Activated CD8-positive, alpha-beta memory T cell treated with anti-CD3 and anti-CD28 coated beads for 24 hours (primary cell): ENCODE measurements around the gene INPP5E.

Experiments used
- DNase-seq: peaks from one replicate; pipeline ENCODE4 v3.0.0-alpha.2; 2020

The INPP5E gene, protein sequence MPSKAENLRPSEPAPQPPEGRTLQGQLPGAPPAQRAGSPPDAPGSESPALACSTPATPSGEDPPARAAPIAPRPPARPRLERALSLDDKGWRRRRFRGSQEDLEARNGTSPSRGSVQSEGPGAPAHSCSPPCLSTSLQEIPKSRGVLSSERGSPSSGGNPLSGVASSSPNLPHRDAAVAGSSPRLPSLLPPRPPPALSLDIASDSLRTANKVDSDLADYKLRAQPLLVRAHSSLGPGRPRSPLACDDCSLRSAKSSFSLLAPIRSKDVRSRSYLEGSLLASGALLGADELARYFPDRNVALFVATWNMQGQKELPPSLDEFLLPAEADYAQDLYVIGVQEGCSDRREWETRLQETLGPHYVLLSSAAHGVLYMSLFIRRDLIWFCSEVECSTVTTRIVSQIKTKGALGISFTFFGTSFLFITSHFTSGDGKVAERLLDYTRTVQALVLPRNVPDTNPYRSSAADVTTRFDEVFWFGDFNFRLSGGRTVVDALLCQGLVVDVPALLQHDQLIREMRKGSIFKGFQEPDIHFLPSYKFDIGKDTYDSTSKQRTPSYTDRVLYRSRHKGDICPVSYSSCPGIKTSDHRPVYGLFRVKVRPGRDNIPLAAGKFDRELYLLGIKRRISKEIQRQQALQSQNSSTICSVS

DNA sequence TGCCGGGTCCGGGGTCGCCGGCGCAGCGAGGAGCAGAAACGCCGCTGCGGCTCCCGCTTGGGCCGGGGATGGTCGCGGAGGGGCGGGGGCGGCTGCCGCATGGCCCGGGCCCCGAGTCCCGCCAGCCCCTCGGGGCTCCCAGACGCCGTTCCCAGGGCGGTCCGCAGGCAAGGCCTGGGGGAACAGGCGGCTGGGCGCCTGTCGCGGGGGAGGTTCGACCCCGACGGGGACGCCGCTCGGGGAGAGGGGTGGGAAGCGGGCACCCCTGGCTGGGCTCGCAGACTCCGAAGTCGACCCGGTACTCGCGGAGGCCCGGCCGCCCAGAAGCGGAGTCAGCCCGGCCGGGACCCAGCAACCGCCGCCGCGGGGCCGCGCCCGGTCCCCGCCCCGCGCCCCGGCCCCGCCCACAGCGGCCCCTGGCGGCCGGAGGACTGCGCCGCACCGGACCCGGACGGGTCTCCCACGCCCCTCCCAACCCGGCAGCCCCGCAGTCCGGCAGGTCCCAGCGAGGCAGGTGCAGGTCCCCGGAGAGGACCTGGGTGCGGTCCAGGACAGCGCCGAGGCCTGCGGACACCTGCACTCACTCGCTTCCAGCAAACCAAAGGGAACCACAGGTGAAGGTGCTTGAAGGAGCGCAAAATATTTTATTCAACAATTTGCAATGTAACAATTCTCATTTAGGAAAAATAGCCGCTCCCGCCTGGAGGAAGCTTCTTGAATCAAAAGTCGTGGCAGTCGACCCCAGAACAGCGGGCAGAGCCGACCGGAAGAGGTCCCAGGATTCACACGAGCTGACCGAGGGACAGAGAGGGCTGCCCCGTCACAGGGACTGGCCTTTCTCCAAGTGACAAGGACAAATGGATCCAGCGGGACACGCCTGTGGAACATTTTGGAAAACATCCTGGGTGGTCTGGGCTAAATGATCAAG lies at the start of gene INPP5E:
Gene INPP5E, minus strand, starts transcription at position 365 of the 928 bp plus-strand sequence. CDS start 426 bp downstream, outside the sequence.
- peak; percentile 97 for DNase-seq

DNA sequence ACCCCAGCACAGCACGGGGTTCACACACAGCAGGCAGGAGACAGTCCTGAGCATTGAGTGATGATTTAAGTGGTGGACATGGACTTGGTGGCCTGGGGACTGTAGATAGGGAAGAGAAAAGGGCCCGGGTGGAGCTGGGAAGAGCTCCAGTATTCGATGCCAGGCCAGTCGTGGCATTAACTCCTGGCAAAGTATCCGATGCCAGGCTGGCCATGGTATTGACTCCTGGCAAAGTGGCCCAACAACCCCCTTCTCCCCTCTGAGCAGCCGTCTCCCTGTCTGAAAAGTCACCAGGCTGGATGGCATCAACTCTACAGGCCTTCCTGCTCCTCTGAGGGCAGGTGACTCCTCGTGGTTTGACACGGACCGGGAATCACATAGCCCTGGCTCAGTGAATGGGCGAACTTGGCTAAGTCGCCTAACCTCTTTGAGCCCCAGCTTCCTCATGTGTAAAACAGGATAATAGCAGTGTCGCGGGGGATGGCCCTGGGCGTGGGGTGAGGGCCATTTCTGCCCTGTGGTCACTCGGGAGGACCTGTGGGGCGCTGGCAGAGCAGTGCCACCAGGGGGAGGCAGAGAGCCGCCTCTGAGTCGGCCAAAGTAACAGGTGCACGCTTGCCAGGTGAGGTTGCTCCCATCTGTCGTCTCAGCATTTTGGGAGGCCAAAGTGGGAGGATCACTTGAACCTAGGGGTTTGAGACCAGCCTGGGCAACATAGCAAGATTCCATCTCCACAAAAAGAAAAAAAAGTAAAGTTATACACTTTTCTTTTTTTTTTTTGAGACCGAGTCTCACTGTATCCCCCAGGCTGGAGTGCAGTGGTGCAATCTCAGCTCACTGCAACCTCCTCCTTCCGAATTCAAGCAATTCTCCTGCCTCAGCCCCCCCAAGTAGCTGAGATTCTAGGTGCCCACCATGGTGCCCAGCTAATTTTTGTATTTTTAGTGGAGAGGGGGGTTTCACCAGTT lies 48.9 kb upstream of the INPP5E start:
- DNase-seq = peak; percentile 91

DNA sequence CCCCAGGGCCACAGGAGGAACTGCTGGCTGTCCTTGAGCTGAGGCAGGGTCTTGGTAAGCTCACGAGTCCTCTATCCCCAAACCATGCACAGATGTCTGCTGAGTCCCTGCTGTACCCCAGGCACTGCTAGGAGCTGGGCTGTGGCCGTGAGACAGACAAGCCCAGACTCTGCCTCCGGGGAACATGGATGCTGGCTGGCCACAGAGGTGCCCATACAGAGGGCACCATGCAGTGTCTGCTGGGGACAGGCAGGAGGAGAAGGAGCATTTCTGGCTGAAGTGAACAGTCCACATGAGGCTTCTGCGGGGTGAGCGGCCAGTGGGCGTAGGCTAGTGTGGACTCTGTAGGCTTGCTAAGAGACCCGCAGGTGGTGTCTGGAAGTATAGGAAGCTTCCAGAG lies 48.0 kb upstream of the INPP5E start:
- no peak for DNase-seq

DNA sequence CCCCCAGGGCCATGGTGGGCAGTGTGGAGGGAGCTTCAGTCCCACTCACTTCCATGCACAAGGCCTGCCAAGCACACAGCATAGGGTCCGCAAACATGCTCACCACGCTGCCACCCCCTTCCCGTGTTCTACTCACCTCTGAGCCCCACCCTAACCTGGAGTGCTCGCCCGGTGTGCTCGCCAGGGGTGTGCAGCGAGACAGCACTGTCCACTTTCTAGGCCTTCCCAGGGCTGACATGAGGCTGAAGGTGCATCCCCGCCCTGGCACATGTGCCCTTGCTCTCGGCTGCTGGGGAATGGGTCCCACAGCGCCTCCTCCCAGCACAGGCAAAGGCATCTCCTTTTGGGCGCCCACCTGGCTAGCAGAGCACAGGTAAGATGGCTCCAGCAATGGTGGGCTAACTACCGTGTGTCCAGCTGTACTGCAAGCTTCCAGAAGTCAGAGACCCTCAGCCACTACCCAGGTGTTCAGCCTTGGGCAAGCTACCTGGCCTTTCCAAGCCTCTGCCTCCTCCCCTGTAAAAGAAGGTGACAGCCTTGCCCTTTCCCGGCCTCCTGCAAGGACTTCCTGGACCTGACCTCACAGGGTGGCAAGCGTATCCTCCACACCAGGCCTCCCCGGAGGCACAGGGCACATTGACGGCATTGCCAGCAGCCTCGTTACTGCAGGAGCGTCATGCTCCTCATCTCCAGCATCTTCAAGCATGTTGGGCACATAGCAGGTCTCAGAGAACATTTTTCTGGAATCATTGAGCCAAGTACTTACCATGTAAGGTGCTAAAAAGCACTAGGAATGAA lies 47.4 kb upstream of the INPP5E start:
- no peak for DNase-seq

DNA sequence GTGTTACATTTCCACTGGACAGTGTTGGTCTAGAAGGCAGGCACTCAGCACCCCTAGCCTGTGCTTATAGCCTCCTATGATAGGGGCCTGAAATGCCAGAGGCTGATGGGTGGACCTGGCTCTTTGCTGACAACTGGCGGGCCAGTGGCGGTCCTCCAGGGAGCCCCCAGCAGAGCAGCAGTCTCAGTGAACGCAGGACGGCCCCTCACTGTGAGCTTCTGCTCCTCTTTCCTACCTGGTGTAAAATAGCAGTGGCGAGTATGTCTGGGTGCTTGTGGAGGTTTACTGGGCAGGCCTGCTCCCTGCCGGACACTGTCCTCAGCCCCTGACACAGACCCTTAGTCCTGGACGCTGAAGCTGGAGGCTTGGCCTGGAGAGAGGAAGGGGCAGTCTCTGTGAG lies 46.5 kb upstream of the INPP5E start:
- no peak for DNase-seq

DNA sequence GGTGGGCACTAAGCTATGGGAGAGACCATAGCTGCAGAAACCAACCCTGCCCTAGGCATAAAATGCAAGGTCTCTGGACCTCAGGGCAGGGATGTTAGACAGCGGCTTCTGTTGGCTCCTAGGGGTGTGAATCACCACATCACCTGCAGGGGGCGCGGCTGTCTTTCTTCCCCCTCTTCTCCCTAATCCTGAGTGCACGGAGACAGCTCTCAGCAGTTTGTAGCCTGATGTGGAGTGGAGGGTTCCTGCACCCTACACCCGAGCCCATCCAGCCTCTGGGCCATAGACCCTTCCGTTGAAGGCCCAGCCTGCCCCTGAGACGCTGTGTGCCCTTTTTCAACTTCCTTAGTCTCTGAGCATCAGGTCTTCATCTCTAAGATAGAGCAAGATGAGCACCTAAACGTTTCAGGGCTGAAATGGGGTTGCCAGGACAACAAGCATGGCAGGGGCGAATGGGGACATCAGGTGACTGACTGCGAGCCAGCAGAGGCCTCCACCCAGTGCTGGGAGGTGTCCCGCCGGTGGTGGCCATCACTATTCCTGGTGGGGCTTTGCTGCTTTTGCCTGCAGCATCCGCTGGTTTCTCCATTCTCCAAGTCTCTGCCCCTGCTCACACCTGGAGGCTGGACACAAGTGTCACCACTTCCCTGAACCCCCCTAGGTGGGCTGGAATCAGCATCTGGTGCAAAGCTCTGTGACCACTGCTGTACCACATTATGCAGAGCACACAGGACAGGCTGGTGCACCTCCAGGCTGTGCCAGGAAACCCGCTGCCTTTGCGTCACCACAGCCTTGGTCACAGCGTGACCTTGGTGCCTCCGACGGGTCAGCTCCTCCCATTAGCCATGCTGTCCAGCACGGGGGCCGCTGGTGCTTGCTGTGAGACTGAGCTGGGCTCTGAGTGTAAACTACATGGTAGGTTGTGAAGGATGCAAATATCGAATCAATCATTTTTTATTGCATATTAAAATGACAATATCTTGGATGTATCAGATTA lies 45.7 kb upstream of the INPP5E start:
- peak; percentile 93 for DNase-seq

DNA sequence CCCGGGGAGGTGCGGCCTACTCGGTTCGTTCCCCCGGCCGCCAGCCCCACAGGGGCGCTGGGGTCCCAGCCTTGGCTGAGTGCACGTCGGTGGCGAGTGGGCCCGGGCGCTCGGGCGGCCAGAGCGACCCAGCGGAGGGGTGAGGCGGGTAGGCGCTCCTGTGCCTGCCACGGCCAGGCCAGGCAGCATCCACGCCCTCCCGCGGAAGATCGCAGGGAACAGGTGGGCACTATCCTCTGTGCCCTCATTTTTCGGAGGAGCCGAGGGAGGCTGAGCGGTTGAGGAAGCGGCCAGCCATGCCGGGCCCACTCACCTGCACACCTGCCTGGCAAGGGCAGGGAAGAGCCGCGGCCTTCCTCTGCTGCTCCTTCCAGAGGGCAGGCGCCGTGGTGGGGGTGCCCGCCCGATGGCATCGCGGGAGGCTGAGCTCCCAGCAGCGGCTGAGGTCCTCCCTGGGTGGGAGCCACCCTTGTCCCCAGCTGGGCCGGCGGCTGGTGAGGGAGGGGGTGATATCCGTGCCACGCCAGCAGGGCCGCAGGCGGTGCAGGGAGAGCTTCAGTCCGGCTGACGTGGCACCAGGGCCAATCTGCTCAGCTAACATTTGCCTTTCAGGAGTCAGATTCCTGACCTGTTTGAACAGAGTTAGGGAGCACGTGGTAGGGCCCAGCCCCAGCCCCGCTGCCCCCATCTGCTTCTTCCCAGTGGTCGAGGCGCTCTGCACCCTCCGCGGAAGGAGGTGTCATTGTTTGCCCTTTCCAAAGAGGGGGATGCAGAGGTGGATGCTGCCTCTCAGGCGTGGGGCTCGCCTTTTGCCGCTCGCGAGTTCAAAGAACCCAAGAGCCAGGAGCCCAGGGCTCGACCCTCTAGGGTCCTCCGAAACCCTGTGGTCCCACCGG lies 44.8 kb upstream of the INPP5E start:
- DNase-seq = no peak

DNA sequence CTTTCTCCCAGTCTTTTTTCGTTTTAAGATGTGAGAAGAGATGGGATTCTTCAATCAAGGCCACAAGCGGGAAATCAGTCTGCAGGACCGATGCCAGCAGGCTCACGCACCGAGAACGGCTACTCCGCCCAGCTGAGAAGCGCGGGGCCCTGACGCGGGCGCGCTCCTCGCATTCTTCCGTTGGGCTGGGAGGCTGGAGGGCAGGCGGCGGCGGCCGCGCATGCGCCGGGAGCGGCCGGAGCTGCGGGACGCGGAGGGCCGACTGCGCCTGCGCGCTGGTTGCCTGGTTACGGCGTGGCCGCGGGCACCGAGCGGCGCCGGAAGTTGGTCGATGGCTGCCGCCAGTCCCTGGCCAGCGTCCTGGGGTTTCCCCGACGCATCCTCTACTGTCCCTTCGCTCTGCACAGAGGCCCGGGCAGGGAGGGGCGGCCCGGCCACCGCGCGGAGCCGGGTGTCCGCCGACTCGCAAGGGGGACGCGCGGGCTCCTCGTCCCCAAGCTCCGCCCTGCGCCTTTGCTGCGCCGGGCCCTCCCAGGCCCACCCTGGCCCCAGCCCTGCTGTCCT lies 44.0 kb upstream of the INPP5E start:
- DNase-seq = peak; percentile 98

DNA sequence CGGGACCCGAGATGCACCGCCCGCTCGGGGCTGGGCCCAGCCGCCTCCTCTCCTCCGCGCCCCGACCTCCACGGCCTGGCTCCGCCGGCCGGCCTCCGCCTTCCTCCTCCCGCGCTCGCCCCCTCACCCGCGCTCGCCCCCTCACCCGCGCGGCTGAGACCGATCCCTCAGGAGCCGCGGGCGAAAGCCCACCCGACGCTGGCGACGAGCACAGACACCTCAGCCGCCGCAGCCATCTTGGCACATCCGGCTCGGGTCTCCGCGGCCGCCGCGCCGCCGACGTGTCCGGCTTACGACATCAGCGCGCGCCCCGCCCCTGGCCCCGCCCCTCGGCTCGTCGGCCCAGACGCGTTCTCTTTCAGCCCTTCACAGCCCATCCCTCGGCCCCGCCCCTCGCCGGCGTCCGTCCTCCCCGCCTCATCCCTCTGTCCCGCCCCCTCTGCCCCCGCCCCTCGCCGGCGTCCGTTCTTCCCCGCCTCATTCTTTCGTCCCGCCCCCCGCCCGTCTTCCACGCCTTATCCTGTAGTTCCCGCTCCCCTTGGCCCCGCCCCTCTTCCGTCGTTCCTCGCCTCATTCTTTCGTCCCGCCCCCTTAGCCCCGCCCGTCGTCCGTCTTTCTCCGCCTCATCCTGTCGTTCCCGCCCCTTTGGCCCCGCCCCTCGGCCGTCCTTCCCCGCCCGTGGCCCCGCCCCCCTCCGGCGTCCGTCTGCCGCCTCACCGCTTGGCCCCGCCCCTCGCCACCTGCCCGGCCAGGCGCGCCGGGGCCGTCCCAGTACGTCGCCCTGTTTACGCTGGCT lies 43.3 kb upstream of the INPP5E start, which contains the start of gene SEC16A:
Gene SEC16A, minus strand, starts transcription at position 248 of the 796 bp plus-strand sequence. CDS start 5,425 bp downstream, outside the sequence.
- peak; percentile 100 for DNase-seq

DNA sequence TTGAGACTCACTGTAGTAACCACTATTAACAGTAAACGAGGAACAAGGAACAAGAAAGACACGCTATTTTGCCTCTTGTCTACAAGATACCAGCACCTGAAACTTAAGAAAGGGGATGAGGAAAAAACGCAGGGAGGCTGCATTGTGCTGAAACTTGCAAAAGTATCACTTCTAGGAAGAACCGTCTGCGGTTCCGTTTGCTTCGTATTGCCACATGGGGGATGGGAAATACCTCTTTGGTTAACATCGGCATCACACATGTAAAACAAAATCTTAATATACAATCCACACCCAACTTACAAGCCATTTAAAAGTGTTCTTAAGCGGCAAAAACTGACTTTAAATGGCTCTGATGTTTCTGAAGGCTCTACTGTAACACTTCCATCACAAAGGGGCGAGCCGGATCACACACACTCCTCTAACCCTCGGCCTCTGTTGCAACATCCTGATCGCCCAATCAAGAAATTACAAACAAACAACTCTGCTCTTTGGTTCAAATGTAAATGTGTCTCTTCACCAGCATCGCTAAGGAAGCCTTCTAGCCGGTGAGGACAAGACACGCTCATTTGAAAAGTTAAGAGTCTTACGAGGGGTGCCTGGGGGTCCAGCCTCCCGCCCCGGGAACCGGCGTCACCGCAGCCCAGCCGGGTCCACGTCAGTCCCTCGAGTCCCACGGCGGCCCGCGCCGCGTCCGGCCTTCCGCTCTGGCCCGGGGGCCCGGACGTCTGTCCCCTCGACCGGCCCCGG lies 42.6 kb upstream of the INPP5E start:
- DNase-seq = peak; percentile 69

DNA sequence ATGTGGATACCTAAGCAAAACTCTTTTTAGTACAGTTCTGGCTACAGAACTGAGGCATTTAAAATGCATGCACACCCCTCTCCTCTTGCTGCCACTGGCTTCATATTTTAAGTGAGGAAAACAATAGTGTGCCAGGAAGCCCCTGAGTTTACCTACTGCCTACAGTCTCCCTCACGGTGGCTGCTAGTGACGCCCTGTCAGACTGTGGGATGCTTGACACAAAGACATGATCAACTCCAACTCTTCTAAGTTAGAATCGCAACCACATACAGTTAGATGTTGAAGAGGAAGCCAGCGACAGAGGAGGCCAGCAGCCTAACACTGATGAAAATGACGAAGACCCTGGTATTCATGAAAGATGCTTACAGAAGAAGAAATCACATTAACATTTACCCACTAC lies 41.9 kb upstream of the INPP5E start:
- DNase-seq = no peak

DNA sequence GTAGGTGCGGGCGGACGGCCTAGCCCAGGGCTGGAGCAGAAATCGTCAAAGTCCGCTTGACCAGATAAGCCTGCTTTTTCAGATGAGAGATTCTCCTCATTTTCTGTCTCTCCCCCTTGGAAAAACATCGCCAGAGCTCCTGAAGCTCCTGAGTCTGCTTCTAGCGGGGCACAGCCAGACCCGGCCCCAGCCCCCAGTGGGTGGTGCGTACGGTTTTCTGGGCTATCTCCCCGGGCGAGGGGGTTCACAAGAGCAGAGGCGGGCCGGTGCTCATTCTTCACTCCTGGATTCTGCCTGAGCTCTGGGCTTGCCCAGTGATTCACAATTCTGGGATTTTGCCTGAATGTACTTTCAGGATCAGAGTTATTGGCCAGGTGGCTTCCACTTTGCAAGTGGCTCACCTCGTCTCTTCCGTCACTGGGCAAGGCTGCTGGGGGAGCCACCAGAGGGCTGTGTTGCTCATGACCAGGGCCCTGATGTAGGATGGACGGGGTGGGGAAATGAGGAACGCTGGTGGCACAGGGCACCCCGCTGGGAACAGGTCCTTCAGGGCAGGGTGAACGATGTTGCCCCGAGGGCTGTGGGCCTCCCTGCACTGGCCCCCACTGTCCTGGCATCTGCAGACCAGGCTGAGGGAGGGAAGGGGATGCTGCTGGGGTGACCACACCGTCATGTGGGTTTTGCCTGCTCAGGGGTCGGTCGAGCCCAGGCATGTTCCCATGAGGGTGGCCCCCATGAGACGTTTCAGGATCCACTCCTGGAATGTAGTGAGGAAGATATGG lies 36.9 kb upstream of the INPP5E start:
- DNase-seq = no peak

DNA sequence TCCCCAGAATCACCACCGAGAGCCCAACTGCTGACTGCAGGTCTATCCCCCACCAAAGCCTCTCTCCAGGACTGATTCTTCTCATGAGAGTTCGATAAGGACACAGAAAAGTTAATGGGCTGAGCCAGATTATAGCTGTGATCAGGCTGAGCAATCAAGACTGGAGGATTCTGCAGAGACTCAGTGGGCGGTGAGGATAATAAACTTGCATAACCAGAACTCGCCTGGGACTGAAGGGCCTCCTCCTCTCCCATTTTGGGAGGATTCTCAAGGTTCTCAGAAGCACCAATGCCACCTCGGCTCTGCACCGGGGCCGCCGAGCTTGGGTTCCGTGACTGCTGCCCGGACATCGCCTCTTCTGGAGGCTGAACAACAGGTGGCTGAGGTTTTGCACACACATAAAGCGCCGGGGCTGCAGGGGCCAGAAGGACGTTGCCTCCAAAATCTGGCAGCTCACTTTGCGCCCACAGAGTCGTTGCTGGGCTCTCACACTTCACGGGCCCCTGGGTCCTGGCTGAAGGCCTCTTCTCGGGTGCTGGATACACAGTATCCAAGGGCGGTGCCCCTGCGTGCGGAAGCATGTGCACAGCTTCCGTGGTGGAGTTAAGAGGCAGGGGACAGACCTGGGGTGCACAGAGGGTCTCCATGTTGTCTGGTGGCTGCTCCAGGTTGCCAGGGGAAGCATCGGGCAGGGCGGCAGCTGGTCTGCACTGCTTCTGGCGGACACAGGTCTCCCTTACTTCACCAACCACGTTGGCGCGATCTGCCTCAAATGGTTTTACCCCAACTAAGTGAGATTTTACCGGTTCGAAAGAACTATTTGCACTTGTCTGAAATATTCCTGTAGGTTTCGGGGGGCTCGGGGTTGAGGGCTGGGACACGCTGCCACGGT lies 35.6 kb upstream of the INPP5E start:
- DNase-seq = no peak

DNA sequence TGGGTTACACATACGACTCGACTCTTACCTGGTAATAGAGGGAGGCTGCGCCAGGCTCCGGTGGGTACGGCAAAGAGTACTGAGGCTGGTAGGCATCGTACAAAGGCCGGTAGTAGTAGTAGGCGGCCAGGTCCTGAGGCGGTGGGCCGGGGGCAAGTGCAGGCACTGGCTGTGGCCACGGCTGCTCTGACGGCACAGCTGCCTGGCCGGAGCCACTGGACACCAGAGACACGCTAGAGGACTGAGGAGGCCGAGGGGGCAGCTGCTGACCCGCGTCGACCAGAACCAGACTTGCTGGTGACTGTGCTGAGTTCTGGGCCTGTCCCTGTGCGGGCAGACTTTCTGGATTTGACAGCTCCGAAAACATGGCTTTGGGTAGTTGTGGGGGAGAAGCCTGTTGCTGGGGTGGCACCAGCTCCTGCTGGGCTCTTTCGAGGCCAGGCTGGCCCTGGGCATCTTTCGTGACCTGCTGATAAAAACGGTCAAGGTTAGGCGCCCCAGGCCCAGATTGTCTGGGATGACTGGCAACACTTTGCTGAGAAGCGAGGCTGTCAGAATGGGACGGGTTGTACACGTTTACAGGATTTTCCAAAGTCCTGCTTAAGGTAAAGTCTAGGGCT lies 34.5 kb upstream of the INPP5E start:
- DNase-seq = no peak
